HCT116 (cell line): ENCODE results near the gene SLCO1A2. TPM values are rescaled to one million over a fixed set of nuclear protein-coding genes. Genes with fewer than 3 reads are reported as not detected.

Source experiments
- ATAC-seq: fragments of 200-7000 bp; cut with Tn5 transposase; 2 replicates; pipeline ENCODE4 v1.9.1; 2020; ENCODE audit warnings: mild to moderate bottlenecking, moderate library complexity
- BruUV-seq: library from RNA; stranded (reverse); fragments of 400-500 nt; replicated peaks from 2 replicates; lab custom pipeline; 2021; lab: Mats Ljungman, UMichigan
- CTCF ChIA-PET: fragments of 300-600 bp; sonication (Branson Sonifier 250); formaldehyde crosslinking; loops from one replicate; lab custom pipeline; 2021; ENCODE audit warnings: antibody characterized with exemption; lab: Charles Lee
- POLR2A ChIA-PET: fragments of 300-600, 350-600 bp; sonication (Branson Sonifier 250); formaldehyde crosslinking; loops from one replicate; lab custom pipeline; 2021; ENCODE audit warnings: antibody characterized with exemption; lab: Charles Lee
- RAD21 ChIA-PET, 2 experiments: fragments of 300-600 bp; sonication (Branson Sonifier 250); formaldehyde crosslinking; loops; one replicate each; lab custom pipeline; 2023; ENCODE audit warnings: low total read pairs in 2 of 2; ENCODE audit not compliant: uncharacterized antibody in 2 of 2, unreplicated experiment in 2 of 2, low non-redundant PET in 1 of 2; lab: Charles Lee
- DNase-seq: peaks from one replicate; pipeline ENCODE4 v3.0.0-alpha.2; 2010; ENCODE audit warnings: low read depth, low spot score
- H2AFZ ChIP-seq: fragments of 200-600 bp; shearing (Covaris generic), sonication (generic); 2 replicates; pipeline ENCODE4 v1.6.1; 2017; ENCODE audit warnings: low read depth, mixed run types, mixed read lengths, antibody characterized with exemption, low read length; ENCODE audit not compliant: poor library complexity, severe bottlenecking
- H3K27ac ChIP-seq: 2 replicates; pipeline ENCODE4 v1.5.1; 2012; ENCODE audit warnings: low read depth, low read length
- H3K27me3 ChIP-seq: fragments of 200-600 bp; sonication (generic); 2 replicates; pipeline ENCODE4 v1.6.1; 2016; ENCODE audit warnings: mixed run types, low read length, mixed read lengths; ENCODE audit not compliant: insufficient read depth
- H3K36me3 ChIP-seq, 2 experiments: fragments of 200-500 bp in 1 of 2; fragments of 200-600 bp in 1 of 2; sonication (Bioruptor generic) in 1 of 2; sonication (generic) in 1 of 2; 2 replicates each; pipeline versions ENCODE4 v1.5.1 to v1.6.1; 2014 to 2016; ENCODE audit warnings: low read length in 2 of 2, inconsistent platforms in 1 of 2, mixed read lengths in 1 of 2, mixed run types in 1 of 2; ENCODE audit not compliant: insufficient read depth in 2 of 2, control insufficient read depth in 1 of 2
- H3K4me1 ChIP-seq, 2 experiments: fragments of 200-600 bp in 1 of 2; sonication (generic) in 1 of 2; 2 replicates each; pipeline versions ENCODE4 v1.5.1 to v1.6.1; 2012 to 2017; ENCODE audit warnings: low read length in 2 of 2, inconsistent platforms in 1 of 2, mild to moderate bottlenecking in 1 of 2, mixed read lengths in 1 of 2, mixed run types in 1 of 2, moderate library complexity in 1 of 2; ENCODE audit not compliant: insufficient read depth in 2 of 2, control insufficient read depth in 1 of 2
- H3K4me2 ChIP-seq: fragments of 200-600 bp; sonication (generic); 2 replicates; pipeline ENCODE4 v1.6.1; 2017; ENCODE audit warnings: mixed run types, low read length, mixed read lengths
- H3K4me3 ChIP-seq, 2 experiments: fragments of 200-600 bp in 1 of 2; sonication (generic) in 1 of 2; replicated peaks in 1 of 2; 2 replicates each; pipeline ENCODE4 v1.5.1; 2011 to 2016; ENCODE audit warnings: low read length in 2 of 2, control low read depth in 1 of 2, low read depth in 1 of 2, mild to moderate bottlenecking in 1 of 2, mixed read lengths in 1 of 2, mixed run types in 1 of 2
- H3K79me2 ChIP-seq: fragments of 200-600 bp; sonication (generic); 2 replicates; pipeline ENCODE4 v1.6.1; 2017; ENCODE audit warnings: mild to moderate bottlenecking, mixed run types, low read length, moderate library complexity, mixed read lengths; ENCODE audit not compliant: insufficient read depth
- H3K9ac ChIP-seq: fragments of 200-600 bp; sonication (generic); 2 replicates; pipeline ENCODE4 v1.6.1; 2016; ENCODE audit warnings: low read length, mixed read lengths
- H3K9me2 ChIP-seq: fragments of 200-600 bp; sonication (generic), shearing (Covaris generic); 2 replicates; pipeline ENCODE4 v1.6.1; 2017; ENCODE audit warnings: mixed run types, mild to moderate bottlenecking, moderate library complexity; ENCODE audit not compliant: insufficient read depth
- H3K9me3 ChIP-seq, 2 experiments: fragments of 200-500 bp in 1 of 2; fragments of 200-600 bp in 1 of 2; sonication (Bioruptor generic) in 1 of 2; sonication (generic) in 1 of 2; 2 replicates each; pipeline ENCODE4 v1.6.1; 2014 to 2017; ENCODE audit warnings: low read length in 2 of 2, mixed read lengths in 2 of 2, inconsistent platforms in 1 of 2, low read depth in 1 of 2, mild to moderate bottlenecking in 1 of 2, mixed run types in 1 of 2, moderate library complexity in 1 of 2; ENCODE audit not compliant: control insufficient read depth in 1 of 2, insufficient read depth in 1 of 2
- H4K20me1 ChIP-seq: fragments of 200-600 bp; sonication (generic), shearing (Covaris generic); 2 replicates; pipeline ENCODE4 v1.6.1; 2017; ENCODE audit warnings: mixed run types, mild to moderate bottlenecking, moderate library complexity; ENCODE audit not compliant: insufficient read depth
- CBX3 ChIP-seq: IDR thresholded peaks from 2 replicates; pipeline ENCODE4 v1.6.1; 2012; ENCODE audit warnings: low read depth
- CEBPB ChIP-seq: IDR thresholded peaks from 2 replicates; pipeline ENCODE4 v1.6.1; 2012; ENCODE audit warnings: low read depth
- EGR1 ChIP-seq: IDR thresholded peaks from 2 replicates; pipeline ENCODE4 v1.6.1; 2012; ENCODE audit warnings: low read depth
- EZH2 ChIP-seq: fragments of 200-600 bp; sonication (generic); IDR thresholded peaks from 2 replicates; pipeline ENCODE4 v1.6.1; 2017; ENCODE audit warnings: antibody characterized with exemption, mixed run types
- EZH2phosphoT487 ChIP-seq: fragments of 200-600 bp; IDR thresholded peaks from 2 replicates; pipeline ENCODE4 v1.6.1; 2018; ENCODE audit warnings: antibody characterized with exemption, borderline replicate concordance
- FOSL1 ChIP-seq: IDR thresholded peaks from 2 replicates; pipeline ENCODE4 v1.6.1; 2012; ENCODE audit warnings: low read depth
- JUND ChIP-seq: IDR thresholded peaks from 2 replicates; pipeline ENCODE4 v1.6.1; 2012
- POLR2A ChIP-seq: IDR thresholded peaks from 2 replicates; pipeline ENCODE4 v1.7.0; 2011; ENCODE audit warnings: borderline replicate concordance; ENCODE audit not compliant: insufficient read depth, insufficient read length; ENCODE audit errors: extremely low read depth
- POLR2AphosphoS5 ChIP-seq: IDR thresholded peaks from 2 replicates; pipeline ENCODE4 v1.6.1; 2011; ENCODE audit warnings: mild to moderate bottlenecking, low read depth, low read length, moderate library complexity
- RAD21 ChIP-seq: IDR thresholded peaks from 2 replicates; pipeline ENCODE4 v1.6.1; 2012; ENCODE audit warnings: low read depth, mild to moderate bottlenecking
- SIN3A ChIP-seq: IDR thresholded peaks from 2 replicates; pipeline ENCODE4 v1.6.1; 2012; ENCODE audit warnings: low read depth
- SP1 ChIP-seq: IDR thresholded peaks from 2 replicates; pipeline ENCODE4 v1.6.1; 2012; ENCODE audit warnings: low read depth
- SRF ChIP-seq: IDR thresholded peaks from 2 replicates; pipeline ENCODE4 v1.6.1; 2012; ENCODE audit warnings: low read depth
- TCF7L2 ChIP-seq: IDR thresholded peaks from 2 replicates; pipeline ENCODE4 v1.7.0; 2011; ENCODE audit warnings: borderline replicate concordance, inconsistent platforms; ENCODE audit not compliant: insufficient read depth, insufficient read length; ENCODE audit errors: extremely low read depth
- ZFX ChIP-seq: fragments of 450-650 bp; IDR thresholded peaks from 2 replicates; pipeline ENCODE4 v1.6.1; 2017
- ZNF274 ChIP-seq: fragments of 200-500 bp; sonication (Bioruptor generic); IDR thresholded peaks from 2 replicates; pipeline ENCODE4 v1.6.1; 2014; ENCODE audit warnings: mild to moderate bottlenecking, low read depth, low read length, inconsistent platforms
- intact Hi-C: fragments of 100-400 bp; cut with micrococcal nuclease; formaldehyde crosslinking; loops from 2 replicates; pipeline ENCODE4 v1.10.0; 2022
- total RNA-seq: library from RNA; stranded (reverse); gene quantifications from one replicate; pipeline ENCODE4 v1.2.1, GENCODE V29; 2021; ENCODE audit not compliant: unreplicated experiment
- TF ChIP-seq, protein P1 (sequence below): IDR thresholded peaks from 2 replicates; pipeline ENCODE4 v1.6.1; 2011; ENCODE audit warnings: mild to moderate bottlenecking, low read length, moderate library complexity; ENCODE audit not compliant: insufficient replicate concordance; ENCODE audit errors: extremely low read depth
- TF ChIP-seq, protein P2 (sequence below): IDR thresholded peaks from 2 replicates; pipeline ENCODE4 v1.6.1; 2012; ENCODE audit warnings: low read depth
- TF ChIP-seq, protein P3 (sequence below): IDR thresholded peaks from 2 replicates; pipeline ENCODE4 v1.6.1; 2012

Gene SLCO1A2
- total RNA-seq, 1 experiment from 2014 or later: 0.49 TPM

DNA sequence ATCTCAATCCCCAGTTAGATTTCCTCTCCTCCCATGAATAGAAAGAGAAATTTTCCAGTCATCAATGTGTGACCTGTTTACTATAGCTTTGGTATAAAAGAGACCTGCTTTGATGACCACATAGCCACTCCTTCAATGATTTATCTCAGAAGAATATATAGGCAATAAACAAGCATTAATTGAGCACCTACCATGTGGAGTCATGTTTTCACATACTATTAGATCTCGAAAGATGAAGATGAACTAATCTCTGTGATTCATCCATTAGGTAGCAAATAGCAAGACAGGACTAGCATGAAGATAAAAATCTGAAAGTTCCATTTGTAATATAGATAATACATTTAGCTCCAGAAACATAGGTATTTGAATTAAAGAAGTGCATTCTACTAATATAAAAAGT, 40.5 kb downstream of the SLCO1A2 start:
- Histone ChIP-seq H3K9ac (no peak overlapping the region), H3K4me2 (no peak overlapping the region), H3K4me1 (no peaks in the 10 kb centered on the region), H2AFZ (no peak overlapping the region), H3K27ac (no peak overlapping the region), H3K4me3 (no peak overlapping the region), H4K20me1 (no peaks in the 10 kb centered on the region), H3K9me3 (no peaks in the 10 kb centered on the region), H3K9me2 (no peaks in the 10 kb centered on the region), H3K36me3 (no peaks in the 10 kb centered on the region), H3K79me2 (no peaks in the 10 kb centered on the region), H3K27me3 (no peaks in the 10 kb centered on the region)
- intact Hi-C loops: no loop called here
- TF ChIP-seq, protein P1, sequence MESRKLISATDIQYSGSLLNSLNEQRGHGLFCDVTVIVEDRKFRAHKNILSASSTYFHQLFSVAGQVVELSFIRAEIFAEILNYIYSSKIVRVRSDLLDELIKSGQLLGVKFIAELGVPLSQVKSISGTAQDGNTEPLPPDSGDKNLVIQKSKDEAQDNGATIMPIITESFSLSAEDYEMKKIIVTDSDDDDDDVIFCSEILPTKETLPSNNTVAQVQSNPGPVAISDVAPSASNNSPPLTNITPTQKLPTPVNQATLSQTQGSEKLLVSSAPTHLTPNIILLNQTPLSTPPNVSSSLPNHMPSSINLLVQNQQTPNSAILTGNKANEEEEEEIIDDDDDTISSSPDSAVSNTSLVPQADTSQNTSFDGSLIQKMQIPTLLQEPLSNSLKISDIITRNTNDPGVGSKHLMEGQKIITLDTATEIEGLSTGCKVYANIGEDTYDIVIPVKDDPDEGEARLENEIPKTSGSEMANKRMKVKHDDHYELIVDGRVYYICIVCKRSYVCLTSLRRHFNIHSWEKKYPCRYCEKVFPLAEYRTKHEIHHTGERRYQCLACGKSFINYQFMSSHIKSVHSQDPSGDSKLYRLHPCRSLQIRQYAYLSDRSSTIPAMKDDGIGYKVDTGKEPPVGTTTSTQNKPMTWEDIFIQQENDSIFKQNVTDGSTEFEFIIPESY: no peak
- TF ChIP-seq ZFX (no peak), SRF (no peak), ZNF274 (no peak), EGR1 (no peak), TCF7L2 (no peak), POLR2A (no peak), CEBPB (no peak), FOSL1 (no peak), EZH2phosphoT487 (no peak), RAD21 (no peak), POLR2AphosphoS5 (no peak), SP1 (no peak), CBX3 (no peak), EZH2 (no peak), SIN3A (no peak), JUND (no peak)
- TF ChIP-seq, protein P2, sequence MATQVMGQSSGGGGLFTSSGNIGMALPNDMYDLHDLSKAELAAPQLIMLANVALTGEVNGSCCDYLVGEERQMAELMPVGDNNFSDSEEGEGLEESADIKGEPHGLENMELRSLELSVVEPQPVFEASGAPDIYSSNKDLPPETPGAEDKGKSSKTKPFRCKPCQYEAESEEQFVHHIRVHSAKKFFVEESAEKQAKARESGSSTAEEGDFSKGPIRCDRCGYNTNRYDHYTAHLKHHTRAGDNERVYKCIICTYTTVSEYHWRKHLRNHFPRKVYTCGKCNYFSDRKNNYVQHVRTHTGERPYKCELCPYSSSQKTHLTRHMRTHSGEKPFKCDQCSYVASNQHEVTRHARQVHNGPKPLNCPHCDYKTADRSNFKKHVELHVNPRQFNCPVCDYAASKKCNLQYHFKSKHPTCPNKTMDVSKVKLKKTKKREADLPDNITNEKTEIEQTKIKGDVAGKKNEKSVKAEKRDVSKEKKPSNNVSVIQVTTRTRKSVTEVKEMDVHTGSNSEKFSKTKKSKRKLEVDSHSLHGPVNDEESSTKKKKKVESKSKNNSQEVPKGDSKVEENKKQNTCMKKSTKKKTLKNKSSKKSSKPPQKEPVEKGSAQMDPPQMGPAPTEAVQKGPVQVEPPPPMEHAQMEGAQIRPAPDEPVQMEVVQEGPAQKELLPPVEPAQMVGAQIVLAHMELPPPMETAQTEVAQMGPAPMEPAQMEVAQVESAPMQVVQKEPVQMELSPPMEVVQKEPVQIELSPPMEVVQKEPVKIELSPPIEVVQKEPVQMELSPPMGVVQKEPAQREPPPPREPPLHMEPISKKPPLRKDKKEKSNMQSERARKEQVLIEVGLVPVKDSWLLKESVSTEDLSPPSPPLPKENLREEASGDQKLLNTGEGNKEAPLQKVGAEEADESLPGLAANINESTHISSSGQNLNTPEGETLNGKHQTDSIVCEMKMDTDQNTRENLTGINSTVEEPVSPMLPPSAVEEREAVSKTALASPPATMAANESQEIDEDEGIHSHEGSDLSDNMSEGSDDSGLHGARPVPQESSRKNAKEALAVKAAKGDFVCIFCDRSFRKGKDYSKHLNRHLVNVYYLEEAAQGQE: no peak
- TF ChIP-seq, protein P3, sequence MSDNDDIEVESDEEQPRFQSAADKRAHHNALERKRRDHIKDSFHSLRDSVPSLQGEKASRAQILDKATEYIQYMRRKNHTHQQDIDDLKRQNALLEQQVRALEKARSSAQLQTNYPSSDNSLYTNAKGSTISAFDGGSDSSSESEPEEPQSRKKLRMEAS: no peak
- ATAC-seq (no peak), DNase-seq (no peak)
- BruUV-seq: no TSS peak
- ChIA-PET RAD21 (no interaction called here), CTCF (no interaction called here), POLR2A (no interaction called here)
